ENCODE results near the gene CSMD2.

DNA sequence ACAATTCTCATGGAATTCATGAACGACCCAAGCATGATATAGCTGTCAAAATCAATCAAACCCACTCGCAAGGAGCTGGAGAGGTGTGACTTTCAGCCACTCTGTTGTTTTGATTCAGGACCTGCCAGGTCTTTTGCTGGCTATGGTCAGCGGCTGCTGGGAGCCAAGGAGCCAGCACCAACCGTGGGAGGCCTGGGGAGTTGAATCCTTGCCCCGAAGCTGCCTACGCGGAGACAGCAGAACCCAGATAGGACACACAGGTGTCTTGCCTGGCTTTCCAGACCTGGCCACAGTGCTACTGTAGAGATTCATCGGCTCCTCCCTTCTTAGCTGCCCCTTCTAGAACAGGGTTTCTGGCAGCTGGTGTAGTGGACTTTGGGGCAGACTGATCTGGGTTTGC, 649.9 kb downstream of the CSMD2 start:
- TF ChIP-seq, protein P1, sequence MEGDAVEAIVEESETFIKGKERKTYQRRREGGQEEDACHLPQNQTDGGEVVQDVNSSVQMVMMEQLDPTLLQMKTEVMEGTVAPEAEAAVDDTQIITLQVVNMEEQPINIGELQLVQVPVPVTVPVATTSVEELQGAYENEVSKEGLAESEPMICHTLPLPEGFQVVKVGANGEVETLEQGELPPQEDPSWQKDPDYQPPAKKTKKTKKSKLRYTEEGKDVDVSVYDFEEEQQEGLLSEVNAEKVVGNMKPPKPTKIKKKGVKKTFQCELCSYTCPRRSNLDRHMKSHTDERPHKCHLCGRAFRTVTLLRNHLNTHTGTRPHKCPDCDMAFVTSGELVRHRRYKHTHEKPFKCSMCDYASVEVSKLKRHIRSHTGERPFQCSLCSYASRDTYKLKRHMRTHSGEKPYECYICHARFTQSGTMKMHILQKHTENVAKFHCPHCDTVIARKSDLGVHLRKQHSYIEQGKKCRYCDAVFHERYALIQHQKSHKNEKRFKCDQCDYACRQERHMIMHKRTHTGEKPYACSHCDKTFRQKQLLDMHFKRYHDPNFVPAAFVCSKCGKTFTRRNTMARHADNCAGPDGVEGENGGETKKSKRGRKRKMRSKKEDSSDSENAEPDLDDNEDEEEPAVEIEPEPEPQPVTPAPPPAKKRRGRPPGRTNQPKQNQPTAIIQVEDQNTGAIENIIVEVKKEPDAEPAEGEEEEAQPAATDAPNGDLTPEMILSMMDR (IDR thresholded peaks at IDR 0.05; ENCODE audit: low read depth, low read length), result no peak
- no peak for TF ChIP-seq EZH2phosphoT487 (IDR thresholded peaks at IDR 0.05; ENCODE audit: low read depth)
